ENCODE data around the gene C10orf62. TPM values are rescaled to one million over a fixed set of nuclear protein-coding genes. Genes with fewer than 3 reads are reported as not detected.

Gene C10orf62
- total and polyA plus RNA-seq, 9 of the 15 experiments (the other 6 are each of a cell fraction or from before 2014, with no cell fraction given), result not detected

GRCh38 chr10:97572214-97572989, 17.1 kb upstream of the C10orf62 start, which contains the start of gene ANKRD2 (continued):
- TF ChIP-seq ZNF318 (IDR thresholded peaks at IDR 0.05; ENCODE audit: borderline replicate concordance in 1 of 2, low read depth in 1 of 2) (no peak), RBBP5 (IDR thresholded peaks at IDR 0.05; ENCODE audit: borderline replicate concordance, insufficient read depth, low read length, poor library complexity, severe bottlenecking) (no peak), ZNF239 (CRISPR knock-in tag; IDR thresholded peaks at IDR 0.05) (no peak), RBM25 (IDR thresholded peaks at IDR 0.05; ENCODE audit: low read depth, low read length, severe bottlenecking) (no peak), ZNF184 (CRISPR knock-in tag; IDR thresholded peaks at IDR 0.05) (no peak), ZNF133 (CRISPR knock-in tag; IDR thresholded peaks at IDR 0.05) (no peak), SREBF1 (IDR thresholded peaks at IDR 0.05; ENCODE audit: borderline replicate concordance, low read depth, low read length) (no peak), PHB (CRISPR knock-in tag; IDR thresholded peaks at IDR 0.05) (no peak), TFAP4 (CRISPR knock-in tag; IDR thresholded peaks at IDR 0.05; ENCODE audit: borderline replicate concordance) (peak; percentile 53; the same call in 1 of the 2 replicates), ZNF740 (CRISPR knock-in tag; IDR thresholded peaks at IDR 0.05) (no peak), ZNF740 (tag; IDR thresholded peaks at IDR 0.05) (no peak), MNT (conservative IDR thresholded peaks at IDR 0.05) (no peak), ZNF778 (CRISPR knock-in tag; IDR thresholded peaks at IDR 0.05) (no peak)

All from K562 (cell line).